A549 (cell line): ENCODE data around the gene SKOR2. TPM values are rescaled to one million over a fixed set of nuclear protein-coding genes. Genes with fewer than 3 reads are reported as not detected.

Experiments used
- ATAC-seq, 2 experiments: fragments of 200-7000 bp in 1 of 2; fragments of >200 bp in 1 of 2; cut with Nextera tagmentation in 1 of 2; cut with Tn5 transposase in 1 of 2; 3 replicates each; pipeline versions ENCODE4 v1.8.0 to v1.9.1; 2018 to 2020; ENCODE audit warnings: mild to moderate bottlenecking in 1 of 2, moderate library complexity in 1 of 2
- CTCF ChIA-PET: fragments of 300-600 bp; sonication (Branson Sonifier 250); formaldehyde crosslinking; extraction: SDS; loops from one replicate; lab custom pipeline; 2021; ENCODE audit warnings: antibody characterized with exemption, inconsistent platforms; lab: Yijun Ruan, JAX
- POLR2A ChIA-PET: fragments of 350-600 bp; formaldehyde crosslinking; extraction: SDS; loops from one replicate; lab custom pipeline; 2021; ENCODE audit warnings: antibody characterized with exemption, inconsistent platforms; lab: Yijun Ruan, JAX
- DNase-seq, 2 experiments: peaks; one replicate each; pipeline versions ENCODE4 v3.0.0 to v3.0.0-alpha.2; 2011 to 2016; ENCODE audit warnings: low read depth in 1 of 2, low spot score in 1 of 2
- FAIRE-seq: peaks from 2 replicates; lab custom pipeline; 2011; peaks lifted over from hg19 to GRCh38; lab: Jason Lieb, UNC
- H3K27ac ChIP-seq, 2 experiments: fragments of >200 bp; sonication (Bioruptor Twin); formaldehyde crosslinking; 3 replicates each; pipeline ENCODE4 v1.5.1; 2016 to 2017
- H3K4me1 ChIP-seq: fragments of >200 bp; sonication (Bioruptor Twin); formaldehyde crosslinking; 3 replicates; pipeline ENCODE4 v1.6.1; 2016
- H3K4me2 ChIP-seq: fragments of >200 bp; sonication (Bioruptor Twin); formaldehyde crosslinking; 3 replicates; pipeline ENCODE4 v1.6.1; 2016
- H3K4me3 ChIP-seq: fragments of >200 bp; sonication (Bioruptor Twin); formaldehyde crosslinking; 3 replicates; pipeline ENCODE4 v1.5.1; 2016
- H3K9me3 ChIP-seq: fragments of >200 bp; sonication (Bioruptor Twin); formaldehyde crosslinking; 3 replicates; pipeline ENCODE4 v1.6.1; 2016
- BCL3 ChIP-seq: fragments of >200 bp; sonication (Bioruptor Twin); formaldehyde crosslinking; IDR thresholded peaks from 3 replicates; pipeline ENCODE4 v1.6.1; 2016
- CBX2 ChIP-seq: fragments of 200-600 bp; sonication (generic); IDR thresholded peaks from 2 replicates; pipeline ENCODE4 v1.6.1; 2016; ENCODE audit warnings: low read depth, mild to moderate bottlenecking, borderline replicate concordance
- CBX8 ChIP-seq: fragments of 200-600 bp; sonication (generic); IDR thresholded peaks from 2 replicates; pipeline ENCODE4 v1.6.1; 2016
- CEBPB ChIP-seq, 2 experiments: fragments of >200 bp in 1 of 2; sonication (Bioruptor Twin) in 1 of 2; formaldehyde crosslinking in 1 of 2; IDR thresholded peaks; 2 replicates each; pipeline ENCODE4 v1.6.1; 2012 to 2016
- CHD4 ChIP-seq: fragments of 200-600 bp; sonication (generic); IDR thresholded peaks from 2 replicates; pipeline ENCODE4 v1.6.1; 2016; ENCODE audit warnings: antibody characterized with exemption, mild to moderate bottlenecking, borderline replicate concordance
- EP300 ChIP-seq, 2 experiments: fragments of >200 bp; sonication (Bioruptor Twin); formaldehyde crosslinking; IDR thresholded peaks; 2 replicates in 1 of 2; 3 replicates in 1 of 2; pipeline ENCODE4 v1.6.1; 2016 to 2017
- ESRRA ChIP-seq: fragments of 150-350 bp; IDR thresholded peaks from 2 replicates; pipeline ENCODE4 v1.6.1; 2014; ENCODE audit warnings: mild to moderate bottlenecking, low read length, borderline replicate concordance
- GATA3 ChIP-seq: IDR thresholded peaks from 2 replicates; pipeline ENCODE4 v1.6.1; 2012; ENCODE audit warnings: borderline replicate concordance
- HOXB5 ChIP-seq: fragments of 250-450 bp; sonication (Bioruptor Pico); IDR thresholded peaks from 2 replicates; pipeline ENCODE4 v1.5.0; 2020; ENCODE audit warnings: mild to moderate bottlenecking, moderate library complexity
- JUN ChIP-seq, 2 experiments: fragments of >200 bp; sonication (Bioruptor Twin); formaldehyde crosslinking; IDR thresholded peaks; 2 replicates in 1 of 2; 3 replicates in 1 of 2; pipeline ENCODE4 v1.6.1; 2016 to 2017
- JUNB ChIP-seq: fragments of >200 bp; sonication (Bioruptor Twin); formaldehyde crosslinking; IDR thresholded peaks from 2 replicates; pipeline ENCODE4 v1.6.1; 2016
- MAX ChIP-seq: IDR thresholded peaks from 2 replicates; pipeline ENCODE4 v1.6.1; 2012
- POLR2AphosphoS2 ChIP-seq: conservative IDR thresholded peaks from 2 replicates; pipeline ENCODE4 v1.6.1; 2012; ENCODE audit warnings: low read length, improper control_type of control experiment, inconsistent platforms
- RAD21 ChIP-seq, 2 experiments: fragments of >200 bp in 1 of 2; sonication (Bioruptor Twin) in 1 of 2; formaldehyde crosslinking in 1 of 2; IDR thresholded peaks in 1 of 2; conservative IDR thresholded peaks in 1 of 2; 2 replicates in 1 of 2; 3 replicates in 1 of 2; pipeline ENCODE4 v1.6.1; 2012 to 2018; ENCODE audit warnings: inconsistent platforms in 1 of 2
- SMC3 ChIP-seq: fragments of >200 bp; sonication (Bioruptor Twin); formaldehyde crosslinking; IDR thresholded peaks from 3 replicates; pipeline ENCODE4 v1.6.1; 2018; ENCODE audit warnings: inconsistent platforms
- TP53 ChIP-seq: fragments of 250-450 bp; sonication (Bioruptor Pico); IDR thresholded peaks from 2 replicates; pipeline ENCODE4 v1.5.0; 2021; ENCODE audit warnings: mild to moderate bottlenecking, moderate library complexity
- ZFP36 ChIP-seq: fragments of 450-650 bp; IDR thresholded peaks from 2 replicates; pipeline ENCODE4 v1.6.1; 2014; ENCODE audit warnings: borderline replicate concordance; ENCODE audit not compliant: partially characterized antibody
- WGBS: methylation state at CpG from one replicate; pipeline ENCODE4 v1.1.6; 2017; ENCODE audit errors: missing lambda C conversion rate; 5-methylcytosine and 5-hydroxymethylcytosine counted together
- polyA plus RNA-seq, 4 experiments: library from polyadenylated mRNA; depleted of rRNA in 3 of 4; stranded (reverse); fragments of >200 nt; fragmentation: RNase III in 1 of 4; extraction: RNeasy Plus Mini Kit Qiagen cat#74134 plus additional on column Dnase treatment in 1 of 4; gene quantifications; 2 replicates in 3 of 4; 3 replicates in 1 of 4; pipeline ENCODE4 v1.2.3, GENCODE V29; 2011 to 2017
- TF ChIP-seq, protein P1 (sequence below): fragments of 450-650 bp; IDR thresholded peaks from 2 replicates; pipeline ENCODE4 v1.6.1; 2014; ENCODE audit warnings: antibody characterized with exemption
- TF ChIP-seq, protein P2 (sequence below): fragments of 250-450 bp; sonication (Bioruptor Pico); IDR thresholded peaks from 2 replicates; pipeline ENCODE4 v1.5.0; 2021; ENCODE audit warnings: mild to moderate bottlenecking, moderate library complexity, borderline replicate concordance

The SKOR2 gene
- polyA plus RNA-seq, 2 of the 4 experiments (the other 2 are of a cell fraction): not detected

- TF ChIP-seq CHD4 (no peak), HOXB5 (CRISPR knock-in tag) (no peak), CEBPB (IDR thresholded peaks at IDR 0.05) (no peak), CBX8 (no peak), ZFP36 (no peak), TP53 (no peak)
- TF ChIP-seq, all 56 proteins: peak for 0
- WGBS: 43% methylated on average over 9 of the region's 9 CpGs
- no peak for DNase-seq
- FAIRE-seq: no peak
- no peaks in the 10 kb centered on the region for H3K4me1 ChIP-seq
- CTCF ChIA-PET: no interaction called here
- no peaks in the 10 kb centered on the region for H3K9me3 ChIP-seq
- H3K4me3 ChIP-seq: no peak overlapping the region
- H3K27ac ChIP-seq: no peak overlapping the region
- no peak overlapping the region for H3K4me2 ChIP-seq
- ATAC-seq: no peak
- POLR2A ChIA-PET: no interaction called here
Observed at GRCh38 chr18:47274961-47275360, 23.5 kb upstream of the SKOR2 start.

- no peak for TF ChIP-seq SMC3
- TF ChIP-seq MAX: no peak
- TF ChIP-seq POLR2AphosphoS2: no peak
- TF ChIP-seq RAD21 (conservative IDR thresholded peaks at IDR 0.05 in 1 of 2, IDR thresholded peaks at IDR 0.05 in 1 of 2): no peak
- no peak for TF ChIP-seq CHD4
- TF ChIP-seq, protein P1, sequence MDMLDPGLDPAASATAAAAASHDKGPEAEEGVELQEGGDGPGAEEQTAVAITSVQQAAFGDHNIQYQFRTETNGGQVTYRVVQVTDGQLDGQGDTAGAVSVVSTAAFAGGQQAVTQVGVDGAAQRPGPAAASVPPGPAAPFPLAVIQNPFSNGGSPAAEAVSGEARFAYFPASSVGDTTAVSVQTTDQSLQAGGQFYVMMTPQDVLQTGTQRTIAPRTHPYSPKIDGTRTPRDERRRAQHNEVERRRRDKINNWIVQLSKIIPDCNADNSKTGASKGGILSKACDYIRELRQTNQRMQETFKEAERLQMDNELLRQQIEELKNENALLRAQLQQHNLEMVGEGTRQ: no peak
- TF ChIP-seq ESRRA: no peak
- TF ChIP-seq TP53: no peak
- no peak for TF ChIP-seq JUN (IDR thresholded peaks at IDR 0.05)
- no peak for TF ChIP-seq GATA3
- no peak for TF ChIP-seq CBX2
- TF ChIP-seq BCL3: no peak
- TF ChIP-seq JUNB: no peak
- Histone ChIP-seq H3K4me1 (no peaks in the 10 kb centered on the region; the same call in 2 of the 3 replicates), H3K27ac (no peak overlapping the region), H3K4me2 (no peak overlapping the region), H3K4me3 (no peak overlapping the region), H3K9me3 (no peaks in the 10 kb centered on the region)
- no peak for FAIRE-seq
- no peak for ATAC-seq
- 25% methylated on average over 1 of the region's 1 CpG for WGBS
- CTCF ChIA-PET: no interaction called here
- POLR2A ChIA-PET: no interaction called here
- no peak for DNase-seq
Observed at GRCh38 chr18:47265197-47265596, 13.7 kb upstream of the SKOR2 start.

GRCh38 chr18:47264308-47264700, 12.8 kb upstream of the SKOR2 start:
- no peak for DNase-seq
- TF ChIP-seq TP53: no peak
- TF ChIP-seq EP300 (IDR thresholded peaks at IDR 0.05): no peak
- TF ChIP-seq CHD4: no peak
- TF ChIP-seq, protein P2, sequence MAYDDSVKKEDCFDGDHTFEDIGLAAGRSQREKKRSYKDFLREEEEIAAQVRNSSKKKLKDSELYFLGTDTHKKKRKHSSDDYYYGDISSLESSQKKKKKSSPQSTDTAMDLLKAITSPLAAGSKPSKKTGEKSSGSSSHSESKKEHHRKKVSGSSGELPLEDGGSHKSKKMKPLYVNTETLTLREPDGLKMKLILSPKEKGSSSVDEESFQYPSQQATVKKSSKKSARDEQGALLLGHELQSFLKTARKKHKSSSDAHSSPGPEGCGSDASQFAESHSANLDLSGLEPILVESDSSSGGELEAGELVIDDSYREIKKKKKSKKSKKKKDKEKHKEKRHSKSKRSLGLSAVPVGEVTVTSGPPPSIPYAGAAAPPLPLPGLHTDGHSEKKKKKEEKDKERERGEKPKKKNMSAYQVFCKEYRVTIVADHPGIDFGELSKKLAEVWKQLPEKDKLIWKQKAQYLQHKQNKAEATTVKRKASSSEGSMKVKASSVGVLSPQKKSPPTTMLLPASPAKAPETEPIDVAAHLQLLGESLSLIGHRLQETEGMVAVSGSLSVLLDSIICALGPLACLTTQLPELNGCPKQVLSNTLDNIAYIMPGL (CRISPR knock-in tag): no peak
- ATAC-seq: no peak
- H3K4me1 ChIP-seq: no peaks in the 10 kb centered on the region; the same call in 2 of the 3 replicates
- peak overlapping the region; percentile 86 for H3K4me2 ChIP-seq
- H3K9me3 ChIP-seq: no peaks in the 10 kb centered on the region
- no peak for FAIRE-seq
- CTCF ChIA-PET: interaction anchor here (1.1 kb wide), 2 partner anchors 9 to 27 kb away, joined by 3 to 4 read pairs; no protein-coding TSS in a partner anchor
- POLR2A ChIA-PET: no interaction called here
- 89% methylated on average over 9 of the region's 10 CpGs for WGBS
- H3K4me3 ChIP-seq: no peak overlapping the region
- H3K27ac ChIP-seq: no peak overlapping the region
